Measurements from ENCODE around the gene LTBP4.
"Not testable (repeated sequence)": the region's sequence is repeated elsewhere in the genome, so short reads cannot be mapped to it uniquely, and the experiment has no call there.

LTBP4 gene

DNA sequence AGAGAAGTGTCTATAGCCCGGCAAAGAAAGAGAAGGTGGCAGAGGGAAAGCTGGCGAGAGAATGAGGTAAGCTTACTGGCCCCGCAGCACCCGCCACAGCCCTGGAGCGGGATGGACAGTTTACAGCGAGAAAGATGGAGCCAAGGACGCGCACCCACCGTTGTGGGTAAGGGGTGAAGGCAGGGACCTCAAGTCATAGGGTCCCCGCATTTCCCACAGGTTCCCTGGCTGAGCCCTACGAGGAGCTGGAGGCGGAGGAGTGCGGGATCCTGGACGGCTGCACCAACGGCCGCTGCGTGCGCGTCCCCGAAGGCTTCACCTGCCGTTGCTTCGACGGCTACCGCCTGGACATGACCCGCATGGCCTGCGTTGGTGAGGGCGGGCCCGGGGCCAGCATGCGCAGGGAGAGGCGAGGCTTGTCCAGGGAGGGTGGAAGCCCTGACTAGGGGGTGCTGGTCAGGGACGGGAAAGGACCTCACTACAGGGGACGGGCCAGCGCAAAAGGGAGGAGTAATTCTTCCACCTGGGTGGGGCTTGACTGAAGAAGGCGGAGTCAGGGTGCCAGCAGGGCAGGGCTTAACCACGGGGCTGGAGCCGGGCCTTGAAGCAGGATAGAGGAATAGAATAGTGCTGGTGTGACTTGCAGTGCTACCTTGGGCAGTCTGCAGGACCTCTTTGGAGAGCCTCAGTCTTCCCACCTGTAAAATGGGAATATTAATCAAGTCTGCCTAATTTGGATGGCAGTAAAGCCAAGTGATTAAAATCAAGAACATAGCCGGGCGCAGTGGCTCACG, 26.5 kb downstream of the LTBP4 start:
- ATAC-seq (no peak), DNase-seq (no peak)

DNA sequence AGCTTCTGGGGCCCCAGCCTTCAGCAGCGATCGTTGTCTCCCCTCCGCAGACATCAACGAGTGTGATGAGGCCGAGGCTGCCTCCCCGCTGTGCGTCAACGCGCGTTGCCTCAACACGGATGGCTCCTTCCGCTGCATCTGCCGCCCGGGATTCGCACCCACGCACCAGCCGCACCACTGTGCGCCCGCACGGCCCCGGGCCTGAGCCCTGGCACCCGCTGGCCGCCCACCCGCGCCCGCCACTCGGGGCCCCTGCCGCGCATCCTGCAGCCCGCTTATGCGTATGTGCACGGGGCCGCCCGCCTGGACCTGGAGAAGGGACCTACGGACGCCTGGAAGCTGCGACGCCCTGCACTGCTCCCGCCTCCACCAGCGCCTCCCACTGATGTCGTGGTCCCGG, 28.2 kb downstream of the LTBP4 start:
- ATAC-seq, result no peak
- DNase-seq, result no peak

DNA sequence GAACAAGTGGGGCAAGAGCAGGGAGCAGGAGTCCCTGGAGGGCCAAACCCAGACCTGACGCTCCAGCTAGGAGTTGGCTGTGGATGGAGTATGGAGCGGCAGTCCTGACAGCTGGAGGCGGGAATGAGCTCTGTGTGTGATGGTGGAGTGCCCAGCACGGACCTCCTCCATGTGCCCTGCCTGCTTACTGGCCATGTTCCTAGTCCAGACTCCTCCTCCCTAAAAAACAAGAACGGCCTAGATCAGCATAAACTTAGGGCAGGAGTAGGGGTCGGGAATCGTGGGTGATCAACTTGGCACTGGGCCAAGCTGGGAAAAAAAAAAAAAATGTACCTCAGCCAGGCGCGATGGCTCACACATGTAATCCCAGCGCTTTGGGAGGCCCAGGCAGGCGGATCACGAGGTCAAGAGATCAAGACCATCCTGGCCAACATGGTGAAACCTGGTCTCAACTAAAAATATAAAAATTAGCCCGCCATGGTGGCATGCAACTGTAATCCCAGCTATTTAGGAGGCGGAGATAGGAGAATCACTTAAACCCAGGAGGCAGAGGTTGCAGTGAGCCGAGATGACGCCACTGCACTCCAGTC, 29.5 kb downstream of the LTBP4 start:
- DNase-seq, result no peak
- no peak for ATAC-seq

DNA sequence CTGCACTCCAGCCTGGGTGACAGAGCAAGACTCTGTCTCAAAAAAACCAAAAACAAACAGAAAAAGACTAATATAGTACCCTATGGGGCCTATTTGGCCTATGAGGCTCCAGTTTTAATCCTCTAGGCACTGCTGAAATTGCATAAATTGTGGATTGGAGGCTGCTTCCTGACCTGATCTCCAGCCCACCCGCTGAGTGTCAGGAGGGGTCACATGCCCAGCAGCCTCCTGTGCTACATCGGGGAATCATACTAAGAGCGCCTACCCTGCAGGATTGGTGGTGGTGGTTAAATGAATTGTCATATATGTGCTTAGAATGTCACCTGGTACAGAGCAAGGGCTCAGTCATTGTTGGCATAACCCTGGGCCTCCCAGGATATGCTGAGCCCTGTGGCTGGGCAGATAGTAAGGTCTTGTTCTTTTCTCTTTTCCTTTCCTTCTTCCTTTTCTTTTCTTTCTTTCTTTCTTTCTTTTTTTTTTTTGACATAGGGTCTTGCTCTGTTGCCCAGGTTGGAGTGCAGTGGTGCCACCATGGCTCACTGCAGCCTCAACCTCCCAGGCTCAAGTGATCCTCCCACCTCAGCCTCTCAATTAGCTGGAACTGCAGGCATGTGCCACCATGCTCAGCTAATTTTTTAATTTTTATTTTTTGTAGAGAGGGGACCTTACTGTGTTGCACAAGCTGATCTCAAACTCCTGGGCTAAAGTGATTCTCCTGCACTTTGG, 31.3 kb downstream of the LTBP4 start:
- ATAC-seq, result no peak

DNA sequence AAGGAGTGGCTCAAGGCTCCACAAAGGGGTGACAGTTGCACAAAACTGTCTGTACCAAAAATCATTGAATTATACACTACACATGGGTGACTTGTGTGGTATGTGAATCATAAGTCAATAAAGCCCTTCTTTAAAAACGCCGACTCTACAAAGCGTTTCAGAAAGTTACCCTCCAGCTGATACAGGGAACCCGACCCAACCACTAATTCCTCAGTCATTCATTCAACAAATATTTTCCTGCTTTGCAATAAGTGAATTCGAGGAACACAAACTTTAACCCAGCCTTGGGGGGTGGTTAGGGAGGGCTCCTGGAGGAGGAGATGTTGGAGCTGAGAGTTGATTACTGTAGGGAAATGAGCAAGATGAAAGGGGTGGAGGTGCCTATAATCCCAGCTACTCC, 32.0 kb downstream of the LTBP4 start:
- DNase-seq, result no peak
- ATAC-seq, result no peak

More for the DNA sequence above, 31.3 kb downstream of the LTBP4 start:
- no peak for DNase-seq

DNA sequence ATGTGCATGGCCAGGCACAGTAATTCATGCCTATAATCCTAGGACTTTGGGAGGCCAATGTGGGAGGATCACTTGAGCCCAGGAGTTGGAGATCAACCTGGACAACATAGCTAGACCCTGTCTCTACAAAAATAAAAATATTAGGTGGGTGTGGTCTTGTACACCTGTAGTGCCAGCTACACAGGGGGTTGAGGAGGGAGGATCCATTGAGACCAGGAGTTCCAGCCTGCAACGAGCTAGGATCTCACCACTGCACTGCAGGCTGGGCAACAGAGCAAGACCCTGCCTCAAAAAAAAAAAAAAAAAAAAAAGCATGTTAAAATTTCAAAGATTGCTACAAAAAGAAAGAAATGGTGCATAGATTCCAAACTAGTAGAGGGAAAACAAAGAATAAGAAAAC, 37.2 kb downstream of the LTBP4 start:
- no peak for ATAC-seq
- DNase-seq, result no peak

DNA sequence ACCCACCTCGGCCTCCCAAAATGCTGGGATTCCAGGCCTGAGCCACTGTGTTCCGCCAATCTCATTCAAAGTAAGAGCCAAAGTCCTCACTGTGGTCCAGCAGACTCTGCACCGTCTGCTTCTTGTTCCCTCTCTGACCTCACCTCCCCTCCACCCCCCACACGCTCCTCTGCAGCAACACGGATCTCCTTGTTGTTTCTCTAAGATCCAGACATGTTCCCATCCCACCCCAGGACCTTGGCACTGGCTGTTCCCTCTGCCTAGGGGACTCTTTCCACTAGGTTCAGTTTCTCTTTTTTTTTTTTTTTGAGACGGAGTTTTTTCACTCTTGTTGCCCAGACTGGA, 38.4 kb downstream of the LTBP4 start:
- ATAC-seq (no peak), DNase-seq (no peak)

DNA sequence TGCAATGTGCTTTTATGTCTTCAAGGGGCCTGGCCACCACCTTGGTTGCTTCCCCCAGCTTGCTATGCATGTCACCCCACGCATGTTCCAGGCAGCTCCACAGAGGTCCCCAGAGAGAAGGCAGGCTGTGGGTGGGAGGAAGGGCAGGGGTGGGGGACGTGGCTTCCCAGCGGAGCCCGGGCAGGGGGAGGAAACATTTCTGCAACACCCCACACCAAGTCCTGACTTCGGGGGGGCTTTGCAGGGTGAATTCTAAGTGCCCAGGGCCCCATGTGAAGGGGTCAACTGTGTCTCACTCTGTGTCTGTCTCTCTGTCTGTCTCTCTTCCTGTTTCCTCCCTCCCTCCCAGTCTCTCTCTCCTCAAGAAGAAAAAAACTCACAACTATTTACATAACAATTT, 39.6 kb downstream of the LTBP4 start:
- DNase-seq (no peak), ATAC-seq (no peak)

DNA sequence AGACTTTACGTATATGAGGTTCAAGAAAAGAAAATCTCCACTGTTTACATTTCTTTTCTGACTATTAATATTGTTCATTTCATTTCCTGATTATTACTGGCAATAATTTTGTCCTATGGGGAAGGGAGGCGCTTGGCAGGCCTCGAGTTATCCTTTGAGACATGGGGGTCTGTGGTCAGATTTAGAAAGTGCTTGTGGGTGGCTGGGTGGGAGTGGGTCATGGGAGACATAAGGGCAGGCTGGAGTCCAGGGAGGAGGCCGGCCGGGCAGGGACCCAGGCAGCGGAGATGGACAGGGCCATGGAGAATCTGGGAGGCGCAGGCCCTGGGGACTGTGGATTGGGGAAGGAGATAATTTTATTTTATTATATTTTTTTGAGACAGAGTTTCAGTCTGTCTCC, 40.1 kb downstream of the LTBP4 start:
- no peak for DNase-seq
- ATAC-seq, result no peak

DNA sequence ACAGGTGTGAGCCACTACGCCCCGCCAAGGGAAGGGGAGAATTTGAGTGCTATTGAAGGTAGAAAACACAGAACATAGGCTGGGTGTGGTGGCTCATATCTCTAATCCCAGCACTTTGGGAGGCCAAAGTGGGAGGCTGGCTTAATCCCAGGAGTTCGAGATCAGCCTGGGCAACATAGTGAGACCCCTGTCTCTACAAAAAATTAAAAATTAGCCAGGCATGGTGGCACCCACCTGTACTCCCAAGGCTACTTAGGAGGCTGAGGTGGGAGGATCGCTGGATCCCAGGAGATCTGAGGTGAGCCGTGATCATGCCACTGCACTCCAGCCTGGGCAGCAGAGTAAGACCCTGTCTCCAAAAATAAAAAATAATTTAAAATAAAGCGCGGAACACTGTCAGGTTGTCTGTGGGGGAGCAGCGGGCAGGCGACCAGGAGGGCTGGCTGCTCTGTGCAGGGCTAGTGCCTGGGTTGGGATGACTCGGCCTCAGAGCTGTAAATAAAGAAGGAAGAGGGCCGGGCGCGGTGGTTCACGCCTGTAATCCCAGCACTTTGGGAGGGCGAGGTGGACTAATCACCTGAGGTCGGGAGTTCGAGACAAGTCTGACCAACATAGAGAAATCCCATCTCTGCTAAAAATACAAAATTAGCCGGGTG, 41.0 kb downstream of the LTBP4 start:
- DNase-seq, result no peak
- no peak for ATAC-seq

DNA sequence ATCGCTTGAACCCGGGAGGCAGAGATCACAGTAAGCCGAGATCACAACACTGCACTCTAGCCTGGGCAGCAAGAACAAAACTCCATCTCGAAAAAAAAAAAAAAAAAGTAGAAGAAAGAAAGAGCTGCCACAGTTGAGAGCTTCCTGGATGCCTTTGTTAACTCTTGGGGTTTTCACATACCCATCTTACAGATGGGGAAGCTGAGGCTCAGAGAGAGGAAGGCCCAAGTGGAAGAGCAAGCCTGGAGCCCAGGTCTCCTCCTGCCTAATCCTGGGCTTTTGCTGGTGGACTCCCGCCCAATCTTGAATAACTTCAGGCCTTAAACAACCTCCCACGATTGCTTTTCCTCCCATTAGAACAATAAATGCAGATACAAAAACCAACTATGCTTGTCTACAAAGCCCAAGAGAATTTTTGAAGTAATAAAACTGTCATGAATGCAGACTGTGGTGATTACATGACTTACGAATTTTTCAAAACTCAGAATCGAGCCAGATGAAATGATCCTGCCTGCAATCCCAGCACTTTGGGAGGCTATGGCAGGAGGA, 41.7 kb downstream of the LTBP4 start:
- ATAC-seq (no peak), DNase-seq (no peak)

DNA sequence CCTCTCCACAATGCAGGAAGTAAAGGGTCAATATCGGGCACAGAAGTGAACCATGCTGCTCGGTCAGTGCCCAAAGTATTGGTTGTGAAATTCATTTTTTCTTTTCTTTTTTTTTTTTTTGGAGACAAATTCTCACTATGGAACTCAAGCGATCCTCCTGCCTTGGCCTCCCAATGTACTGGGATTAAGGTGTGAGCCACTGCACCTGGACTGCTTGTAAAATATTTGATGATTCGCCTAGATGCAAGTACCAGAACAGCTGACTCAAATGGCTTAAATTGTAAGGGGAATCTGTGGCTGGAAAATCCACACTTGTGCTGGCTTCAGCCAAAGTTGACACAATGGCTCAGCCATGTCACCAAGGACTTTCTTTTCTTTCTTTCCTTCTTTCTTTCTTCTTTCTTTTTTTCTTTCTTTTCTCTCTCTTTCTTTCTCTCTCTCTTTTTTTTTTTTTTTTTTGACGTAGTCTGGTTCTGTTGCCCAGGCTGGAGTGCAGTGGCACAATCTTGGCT, 45.6 kb downstream of the LTBP4 start:
- DNase-seq, result no peak
- ATAC-seq, result no peak

DNA sequence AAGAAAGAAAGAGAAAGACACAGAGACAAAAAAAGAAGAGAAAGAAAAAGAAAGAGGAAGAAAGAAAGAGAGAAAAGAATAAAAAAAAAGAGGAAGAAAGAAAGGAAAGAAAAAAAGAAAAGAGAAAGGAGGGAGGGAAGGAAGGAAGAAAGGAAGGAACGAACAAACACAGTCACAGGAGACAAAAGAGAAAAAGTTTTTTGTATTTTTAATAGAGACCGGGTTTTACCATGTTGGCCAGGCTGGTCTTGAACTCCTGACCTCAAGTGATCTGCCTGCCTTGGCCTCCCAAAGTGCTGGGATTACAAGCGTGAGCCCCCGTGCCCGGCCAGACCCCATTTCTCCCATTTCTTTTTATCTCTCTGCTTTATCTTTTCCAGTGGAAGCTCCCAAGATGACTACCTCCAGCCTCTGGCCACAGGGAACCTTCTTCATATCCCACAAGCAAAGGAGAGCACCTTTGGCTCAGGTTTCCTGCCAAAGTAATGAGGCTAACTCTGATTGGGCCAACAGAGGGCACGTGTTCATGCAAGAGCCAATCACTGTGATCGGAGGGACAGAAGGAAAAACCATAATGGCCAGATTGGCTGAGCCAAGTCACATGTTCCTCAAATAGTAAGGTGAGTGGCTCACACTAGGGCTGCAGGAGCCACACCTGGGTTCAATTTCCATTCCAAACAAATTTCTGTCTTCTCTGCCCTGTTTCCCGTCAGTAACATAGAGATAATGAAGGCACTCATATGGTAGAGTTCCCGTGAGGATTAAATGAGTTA, 48.9 kb downstream of the LTBP4 start:
- ATAC-seq, DNase-seq: not testable (repeated sequence)

DNA sequence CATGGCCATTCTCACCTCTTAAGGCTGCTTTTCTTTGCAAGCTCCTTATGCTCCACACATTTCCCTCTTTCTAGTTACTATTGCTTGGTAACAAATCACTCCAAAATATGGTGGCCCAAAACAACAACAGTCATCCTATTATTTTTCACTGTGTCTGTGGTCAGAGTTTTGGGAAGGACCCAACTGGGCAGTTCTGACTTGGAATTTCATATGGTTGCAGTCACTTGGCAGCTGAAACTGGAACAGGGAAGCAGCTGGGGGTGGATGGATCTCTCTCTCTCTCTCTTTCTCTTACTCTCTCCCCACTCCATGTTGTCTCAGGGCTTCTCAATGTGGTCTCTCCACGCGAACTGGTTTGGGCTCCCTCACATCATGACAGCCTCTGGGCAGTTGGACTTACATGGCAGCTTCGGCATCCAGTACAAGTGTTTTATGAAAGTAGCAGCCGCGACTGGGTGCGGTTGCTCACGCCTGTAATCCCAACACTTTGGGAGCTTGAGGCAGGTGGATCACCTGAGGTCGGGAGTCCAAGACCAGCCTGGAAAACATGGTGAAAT, 49.7 kb downstream of the LTBP4 start:
- no peak for DNase-seq

DNA sequence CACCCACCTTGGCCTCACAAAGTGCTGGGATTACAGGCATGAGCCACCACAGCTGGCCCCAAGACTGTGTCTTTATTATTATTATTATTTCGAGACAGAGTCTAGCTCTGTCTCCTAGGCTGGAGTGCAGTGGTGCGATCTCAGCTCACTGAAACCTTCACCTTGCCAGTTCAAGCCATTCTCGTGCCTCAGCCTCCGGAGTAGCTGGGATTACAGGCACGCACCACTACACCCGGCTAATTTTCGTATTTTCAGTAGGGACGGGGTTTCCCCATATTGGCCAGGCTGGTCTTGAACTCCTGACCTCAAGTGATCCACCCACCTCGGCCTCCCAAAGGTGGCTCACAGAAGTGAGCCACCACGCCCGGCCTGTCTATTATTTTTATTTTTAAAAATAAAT, 51.1 kb downstream of the LTBP4 start:
- ATAC-seq, DNase-seq: not testable (repeated sequence)

More for the DNA sequence above, 49.7 kb downstream of the LTBP4 start:
- no peak for ATAC-seq

DNA sequence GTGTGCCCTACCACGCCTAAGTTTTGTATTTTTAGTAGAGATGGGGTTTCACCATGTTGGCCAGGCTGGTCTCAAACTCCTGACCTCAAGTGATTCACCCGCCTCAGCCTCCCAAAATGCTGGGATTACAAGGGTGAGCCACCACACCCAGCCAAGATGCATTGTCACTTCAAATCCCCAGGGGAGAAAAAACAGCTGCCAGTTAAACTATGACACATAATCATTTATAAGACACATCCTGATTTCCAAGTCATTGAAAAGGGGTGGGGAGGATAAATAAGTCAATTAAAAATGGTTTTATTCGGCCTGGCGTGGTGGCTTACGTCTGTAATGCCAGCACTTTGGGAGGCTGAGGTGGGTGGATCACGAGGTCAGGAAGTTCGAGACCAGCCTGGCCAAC, 54.5 kb downstream of the LTBP4 start:
- not testable (repeated sequence) for ATAC-seq, DNase-seq

DNA sequence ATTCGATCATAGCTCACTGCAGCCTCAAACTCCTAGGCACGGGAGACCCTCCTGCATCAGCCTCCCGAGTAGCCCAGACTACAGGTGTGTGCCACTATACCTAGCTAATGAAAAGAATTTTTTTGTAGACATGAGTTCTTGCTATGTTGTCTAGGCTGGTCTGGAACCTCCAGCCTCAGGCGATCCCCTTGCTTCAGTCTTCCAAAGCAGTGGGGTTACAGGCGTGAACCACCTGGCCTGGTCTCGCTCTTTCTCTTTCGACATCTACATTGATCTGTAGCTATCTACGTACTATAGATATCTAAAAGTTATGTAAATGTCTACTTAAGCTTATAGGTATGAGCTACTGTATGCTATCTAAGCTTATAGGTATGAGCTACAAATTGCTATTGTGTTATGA, 56.9 kb downstream of the LTBP4 start:
- DNase-seq (no peak), ATAC-seq (no peak)

DNA sequence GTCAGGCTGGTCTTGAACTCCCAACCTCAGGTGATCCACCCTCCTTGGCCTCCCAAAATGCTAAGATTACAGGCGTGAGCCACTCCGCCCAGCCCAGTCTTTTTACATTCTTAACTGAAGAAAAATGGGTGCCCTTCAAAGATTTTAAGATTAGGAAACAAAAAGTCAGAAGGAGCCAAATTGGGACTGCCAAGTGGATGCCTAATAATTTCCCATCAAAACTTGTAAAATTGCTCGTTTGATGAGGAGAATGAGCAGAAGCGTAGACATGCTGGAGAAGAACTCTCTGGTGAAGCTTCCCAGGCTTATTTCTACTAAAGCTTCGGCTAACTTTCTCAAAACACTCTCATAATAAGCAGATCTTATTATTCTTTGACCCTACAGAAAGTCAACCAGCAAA, 57.9 kb downstream of the LTBP4 start:
- no peak for ATAC-seq
- DNase-seq, result no peak

DNA sequence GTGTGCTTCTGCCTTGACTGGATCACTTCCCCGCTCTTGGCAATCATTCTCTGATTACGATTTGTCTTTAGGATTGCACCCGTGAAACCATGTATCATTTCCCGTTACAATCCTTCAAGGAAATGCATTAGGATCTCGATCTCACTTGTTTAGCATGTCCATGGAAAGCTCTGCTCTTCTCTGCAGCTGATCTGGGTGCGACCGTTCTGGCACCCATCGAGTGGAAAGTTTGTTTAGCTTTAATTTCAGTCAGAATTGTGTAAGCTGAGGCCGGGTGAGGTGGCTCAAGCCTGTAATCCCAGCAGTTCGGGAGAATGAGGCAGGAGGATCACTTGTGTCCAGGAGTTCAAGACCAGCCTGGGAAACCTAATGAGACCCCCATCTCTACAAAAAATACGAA, 58.4 kb downstream of the LTBP4 start:
- DNase-seq, result no peak
- no peak for ATAC-seq

DNA sequence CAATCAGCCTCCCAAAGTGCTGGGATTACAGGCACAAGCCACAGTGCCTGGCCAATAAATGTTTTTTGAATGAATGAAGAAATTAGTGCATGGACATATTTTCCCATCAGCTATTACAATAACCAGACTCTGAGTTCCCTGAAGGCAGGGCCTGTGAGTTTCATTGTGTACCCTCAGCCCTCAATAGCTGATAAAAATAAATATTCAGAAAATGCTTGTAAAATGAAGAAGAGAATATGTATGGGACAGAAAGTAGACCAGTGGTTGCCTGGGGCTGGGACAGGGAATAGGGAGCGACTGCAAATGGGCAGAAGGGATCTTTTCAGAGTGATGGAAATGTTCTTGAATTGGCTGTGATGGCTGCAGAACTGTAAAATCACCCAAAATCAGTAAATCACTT, 60.4 kb downstream of the LTBP4 start:
- ATAC-seq, result no peak
- DNase-seq, result no peak
